ENCODE results near the gene PTPRN2.

GRCh38 chr7:158129037-158130022, 458.3 kb downstream of the PTPRN2 start:
- TF ChIP-seq TCF7L2 (IDR thresholded peaks at IDR 0.05; ENCODE audit: low read depth, low read length), result no peak
- TF ChIP-seq, protein P1, sequence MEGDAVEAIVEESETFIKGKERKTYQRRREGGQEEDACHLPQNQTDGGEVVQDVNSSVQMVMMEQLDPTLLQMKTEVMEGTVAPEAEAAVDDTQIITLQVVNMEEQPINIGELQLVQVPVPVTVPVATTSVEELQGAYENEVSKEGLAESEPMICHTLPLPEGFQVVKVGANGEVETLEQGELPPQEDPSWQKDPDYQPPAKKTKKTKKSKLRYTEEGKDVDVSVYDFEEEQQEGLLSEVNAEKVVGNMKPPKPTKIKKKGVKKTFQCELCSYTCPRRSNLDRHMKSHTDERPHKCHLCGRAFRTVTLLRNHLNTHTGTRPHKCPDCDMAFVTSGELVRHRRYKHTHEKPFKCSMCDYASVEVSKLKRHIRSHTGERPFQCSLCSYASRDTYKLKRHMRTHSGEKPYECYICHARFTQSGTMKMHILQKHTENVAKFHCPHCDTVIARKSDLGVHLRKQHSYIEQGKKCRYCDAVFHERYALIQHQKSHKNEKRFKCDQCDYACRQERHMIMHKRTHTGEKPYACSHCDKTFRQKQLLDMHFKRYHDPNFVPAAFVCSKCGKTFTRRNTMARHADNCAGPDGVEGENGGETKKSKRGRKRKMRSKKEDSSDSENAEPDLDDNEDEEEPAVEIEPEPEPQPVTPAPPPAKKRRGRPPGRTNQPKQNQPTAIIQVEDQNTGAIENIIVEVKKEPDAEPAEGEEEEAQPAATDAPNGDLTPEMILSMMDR (IDR thresholded peaks at IDR 0.05), result no peak
